ENCODE measurements around the gene TARBP2.

DNA sequence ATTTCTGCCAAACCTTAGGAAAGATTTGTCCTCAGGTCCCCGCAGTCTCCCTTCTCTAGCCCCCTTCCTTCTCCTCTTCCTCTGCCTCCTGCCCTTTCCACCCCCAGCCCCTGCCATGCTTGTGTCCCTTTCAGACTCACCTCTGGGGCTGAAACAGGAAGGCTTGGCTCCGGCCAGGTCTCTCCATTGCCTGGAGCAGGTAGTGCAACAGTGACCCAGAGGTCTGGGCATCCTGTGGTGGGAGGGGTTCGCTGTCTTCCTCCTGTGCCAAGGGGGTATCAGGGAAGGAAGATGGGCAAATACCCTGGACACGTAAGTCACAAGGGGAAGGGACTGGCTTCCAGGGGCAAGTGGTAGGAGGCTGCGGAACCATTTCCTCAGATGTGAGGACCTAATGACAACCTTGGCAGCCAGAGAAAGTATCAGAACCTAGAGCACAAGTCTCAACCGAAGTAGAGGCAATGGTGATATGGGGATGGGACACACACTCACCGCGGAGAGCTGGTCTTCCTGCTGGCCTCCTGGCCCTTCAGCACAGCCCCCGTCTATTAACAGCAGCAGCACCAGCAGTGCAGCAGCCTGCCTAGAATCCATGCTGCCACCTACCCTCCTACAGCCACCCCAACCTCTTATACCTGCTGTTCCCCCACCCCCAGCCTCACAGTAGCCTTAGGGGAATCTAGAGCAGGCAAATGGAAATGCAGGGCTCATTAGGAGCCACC is 6.0 kb downstream of the TARBP2 start, which contains the start of gene NPFF:
- TF ChIP-seq, protein P1, sequence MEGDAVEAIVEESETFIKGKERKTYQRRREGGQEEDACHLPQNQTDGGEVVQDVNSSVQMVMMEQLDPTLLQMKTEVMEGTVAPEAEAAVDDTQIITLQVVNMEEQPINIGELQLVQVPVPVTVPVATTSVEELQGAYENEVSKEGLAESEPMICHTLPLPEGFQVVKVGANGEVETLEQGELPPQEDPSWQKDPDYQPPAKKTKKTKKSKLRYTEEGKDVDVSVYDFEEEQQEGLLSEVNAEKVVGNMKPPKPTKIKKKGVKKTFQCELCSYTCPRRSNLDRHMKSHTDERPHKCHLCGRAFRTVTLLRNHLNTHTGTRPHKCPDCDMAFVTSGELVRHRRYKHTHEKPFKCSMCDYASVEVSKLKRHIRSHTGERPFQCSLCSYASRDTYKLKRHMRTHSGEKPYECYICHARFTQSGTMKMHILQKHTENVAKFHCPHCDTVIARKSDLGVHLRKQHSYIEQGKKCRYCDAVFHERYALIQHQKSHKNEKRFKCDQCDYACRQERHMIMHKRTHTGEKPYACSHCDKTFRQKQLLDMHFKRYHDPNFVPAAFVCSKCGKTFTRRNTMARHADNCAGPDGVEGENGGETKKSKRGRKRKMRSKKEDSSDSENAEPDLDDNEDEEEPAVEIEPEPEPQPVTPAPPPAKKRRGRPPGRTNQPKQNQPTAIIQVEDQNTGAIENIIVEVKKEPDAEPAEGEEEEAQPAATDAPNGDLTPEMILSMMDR (conservative IDR thresholded peaks at IDR 0.05; ENCODE audit: low read depth, low read length) = no peak
- TF ChIP-seq EZH2 (IDR thresholded peaks at IDR 0.05; ENCODE audit: low read length, unreplicated experiment) = no peak

Measured in PC-3 (cell line).